K562 (cell line): ENCODE measurements around the gene SND1. TPM values are rescaled to one million over a fixed set of nuclear protein-coding genes. Genes with fewer than 3 reads are reported as not detected.

Source experiments
- MCM2 ChIP-seq: fragments of 450-650 bp; IDR thresholded peaks from 2 replicates; pipeline ENCODE4 v1.6.1; 2017; ENCODE audit warnings: low read depth, mild to moderate bottlenecking
- PCBP2 ChIP-seq: fragments of 200-400 bp; formaldehyde crosslinking; IDR thresholded peaks from 2 replicates; pipeline ENCODE4 v1.6.1; 2018; ENCODE audit warnings: low read length, low read depth, mild to moderate bottlenecking, moderate library complexity; ENCODE audit not compliant: poor library complexity, severe bottlenecking
- PHF21A ChIP-seq: fragments of 450-650 bp; IDR thresholded peaks from 2 replicates; pipeline ENCODE4 v1.6.1; 2017; ENCODE audit warnings: low read depth, borderline replicate concordance
- SMAD4 ChIP-seq: fragments of 250-450 bp; sonication (Bioruptor Pico); conservative IDR thresholded peaks from 2 replicates; pipeline ENCODE4 v1.8.0; 2021; ENCODE audit warnings: inconsistent platforms, mild to moderate bottlenecking, moderate library complexity
- polyA plus RNA-seq, 8 experiments: library from polyadenylated mRNA; depleted of rRNA in 4 of 8; stranded (reverse) in 5 of 8; unstranded in 3 of 8; fragments of >200 nt; fragmentation: Nextera tagmentation in 2 of 8; fragmentation: Illumina TruSeq in 1 of 8; extraction: Ambion mirVana in 2 of 8; extraction: Trizol in 1 of 8; gene quantifications; 2 replicates each; pipeline versions ENCODE4 v1.2.1 to v1.2.3, GENCODE V29; 2011 to 2014; ENCODE audit warnings: inconsistent platforms in 1 of 8, missing spikeins in 1 of 8
- total RNA-seq, 7 experiments: library from RNA; depleted of rRNA in 6 of 7; stranded (reverse); fragments of >200 nt in 6 of 7; fragmentation: Illumina TruSeq in 2 of 7; extraction: Trizol in 2 of 7; gene quantifications; 2 replicates each; pipeline versions ENCODE4 v1.2.1 to v1.2.3, GENCODE V29; 2011 to 2021; ENCODE audit warnings: low replicate concordance in 1 of 7
- TF ChIP-seq, protein P1 (sequence below), 2 experiments: fragments of 450-650 bp; IDR thresholded peaks; 2 replicates each; pipeline ENCODE4 v1.6.1; 2016; ENCODE audit warnings: mild to moderate bottlenecking in 2 of 2, borderline replicate concordance in 1 of 2, low read depth in 1 of 2, moderate library complexity in 1 of 2
- TF ChIP-seq, protein P2 (sequence below), 2 experiments: fragments of 450-650 bp; IDR thresholded peaks; 2 replicates each; pipeline ENCODE4 v1.6.1; 2016
- TF ChIP-seq, protein P3 (sequence below): fragments of 250-450 bp; sonication (Bioruptor Pico); IDR thresholded peaks from 2 replicates; pipeline ENCODE4 v1.4.0; 2020; ENCODE audit warnings: mild to moderate bottlenecking, moderate library complexity, borderline replicate concordance
- TF ChIP-seq, protein P4 (sequence below): sonication (generic); formaldehyde crosslinking; IDR thresholded peaks from 2 replicates; pipeline ENCODE4 v1.4.0; 2020; ENCODE audit warnings: mild to moderate bottlenecking, missing genetic modification reagents

SND1 gene
- total and polyA plus RNA-seq, 9 of the 15 experiments (the other 6 are each of a cell fraction or from before 2014, with no cell fraction given), result 46.5 to 307 (median 191) TPM

DNA sequence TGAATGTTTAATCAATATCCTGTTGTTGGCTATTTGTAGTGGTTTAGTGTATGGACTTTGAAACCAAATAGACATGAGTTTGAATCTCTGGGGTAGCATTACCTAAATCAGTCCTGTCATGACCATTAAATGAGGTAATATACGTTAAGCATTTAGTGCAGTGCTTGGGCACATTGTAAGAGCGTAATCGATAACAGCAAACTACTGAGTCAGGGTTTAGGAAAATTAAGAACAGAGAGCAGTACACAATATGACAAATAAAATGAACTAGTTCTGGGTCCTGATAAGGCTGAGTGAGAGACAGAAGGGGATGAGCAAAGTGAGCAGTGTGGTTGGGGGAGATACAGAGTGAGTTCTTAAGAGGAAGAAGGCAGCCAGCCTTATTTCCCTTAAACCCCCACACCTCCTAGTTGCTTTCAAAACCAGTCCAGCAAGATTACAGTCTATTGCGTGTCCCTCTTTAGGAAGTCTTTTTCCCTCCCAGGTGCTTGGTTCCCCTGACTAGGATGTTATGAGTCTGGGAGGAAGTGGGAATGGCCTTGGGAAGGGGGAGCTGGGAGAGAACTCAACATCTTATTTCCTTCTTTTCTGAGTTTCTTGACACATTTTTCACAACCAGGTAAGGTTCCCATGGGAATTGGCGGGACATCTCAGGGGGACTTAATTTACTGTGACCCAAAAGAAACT lies 171.0 kb downstream of the SND1 start (continued):
- TF ChIP-seq, protein P1, sequence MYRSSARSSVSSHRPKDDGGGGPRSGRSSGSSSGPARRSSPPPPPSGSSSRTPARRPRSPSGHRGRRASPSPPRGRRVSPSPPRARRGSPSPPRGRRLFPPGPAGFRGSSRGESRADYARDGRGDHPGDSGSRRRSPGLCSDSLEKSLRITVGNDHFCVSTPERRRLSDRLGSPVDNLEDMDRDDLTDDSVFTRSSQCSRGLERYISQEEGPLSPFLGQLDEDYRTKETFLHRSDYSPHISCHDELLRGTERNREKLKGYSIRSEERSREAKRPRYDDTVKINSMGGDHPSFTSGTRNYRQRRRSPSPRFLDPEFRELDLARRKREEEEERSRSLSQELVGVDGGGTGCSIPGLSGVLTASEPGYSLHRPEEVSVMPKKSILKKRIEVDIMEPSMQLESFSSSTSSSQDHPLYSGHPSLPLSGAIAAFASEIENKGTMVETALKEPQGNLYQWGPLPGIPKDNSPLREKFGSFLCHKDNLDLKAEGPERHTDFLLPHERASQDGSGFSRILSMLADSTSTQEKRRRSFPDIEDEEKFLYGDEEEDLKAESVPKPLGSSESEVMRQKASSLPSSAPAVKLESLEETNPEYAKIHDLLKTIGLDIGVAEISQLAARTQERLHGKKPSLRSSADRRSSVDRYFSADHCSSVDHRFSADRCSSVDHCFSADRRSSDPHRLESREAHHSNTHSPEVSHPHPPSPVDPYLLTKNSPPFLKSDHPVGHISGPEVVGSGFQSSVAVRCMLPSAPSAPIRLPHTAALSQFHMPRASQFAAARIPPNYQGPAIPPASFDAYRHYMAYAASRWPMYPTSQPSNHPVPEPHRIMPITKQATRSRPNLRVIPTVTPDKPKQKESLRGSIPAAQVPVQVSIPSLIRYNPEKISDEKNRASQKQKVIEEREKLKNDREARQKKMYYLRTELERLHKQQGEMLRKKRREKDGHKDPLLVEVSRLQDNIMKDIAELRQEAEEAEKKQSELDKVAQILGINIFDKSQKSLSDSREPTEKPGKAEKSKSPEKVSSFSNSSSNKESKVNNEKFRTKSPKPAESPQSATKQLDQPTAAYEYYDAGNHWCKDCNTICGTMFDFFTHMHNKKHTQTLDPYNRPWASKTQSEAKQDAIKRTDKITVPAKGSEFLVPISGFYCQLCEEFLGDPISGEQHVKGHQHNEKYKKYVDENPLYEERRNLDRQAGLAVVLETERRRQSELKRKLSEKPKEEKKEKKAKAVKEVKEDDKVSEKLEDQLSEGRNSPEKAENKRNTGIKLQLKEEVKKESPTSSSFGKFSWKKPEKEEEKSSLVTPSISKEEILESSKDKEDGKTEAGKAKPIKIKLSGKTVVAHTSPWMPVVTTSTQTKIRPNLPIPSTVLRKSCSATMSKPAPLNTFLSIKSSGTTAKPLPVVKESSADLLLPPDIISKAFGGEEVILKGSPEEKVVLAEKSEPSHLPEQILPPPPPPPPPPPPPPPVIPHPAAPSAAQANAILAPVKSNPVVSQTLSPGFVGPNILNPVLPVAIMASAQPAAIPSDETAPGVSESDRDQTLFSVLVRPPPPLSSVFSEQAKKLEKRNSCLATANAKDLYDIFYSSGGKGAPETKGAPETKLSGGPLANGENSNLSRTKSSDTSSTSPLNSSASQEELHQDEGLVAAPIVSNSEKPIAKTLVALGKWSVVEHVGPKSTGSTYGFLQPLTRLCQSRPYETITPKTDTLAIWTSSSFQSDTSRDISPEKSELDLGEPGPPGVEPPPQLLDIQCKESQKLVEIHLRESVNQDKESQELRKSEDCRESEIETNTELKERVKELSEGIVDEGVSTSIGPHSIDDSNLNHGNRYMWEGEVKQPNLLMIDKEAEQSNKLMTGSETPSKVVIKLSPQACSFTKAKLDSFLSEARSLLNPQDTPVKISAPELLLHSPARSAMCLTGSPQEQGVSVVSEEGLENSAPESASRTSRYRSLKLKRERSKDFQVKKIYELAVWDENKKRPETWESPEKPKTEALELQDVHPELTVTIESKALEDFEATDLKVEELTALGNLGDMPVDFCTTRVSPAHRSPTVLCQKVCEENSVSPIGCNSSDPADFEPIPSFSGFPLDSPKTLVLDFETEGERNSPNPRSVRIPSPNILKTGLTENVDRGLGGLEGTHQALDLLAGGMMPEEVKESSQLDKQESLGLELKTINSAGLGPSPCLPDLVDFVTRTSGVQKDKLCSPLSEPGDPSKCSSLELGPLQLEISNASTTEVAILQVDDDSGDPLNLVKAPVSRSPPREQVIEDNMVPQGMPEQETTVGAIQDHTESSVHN (IDR thresholded peaks at IDR 0.05; ENCODE audit: borderline replicate concordance in 1 of 2, low read depth in 1 of 2), result no peak; a peak in 2 of 4 replicates
- no peak for TF ChIP-seq MCM2
- TF ChIP-seq, protein P2, sequence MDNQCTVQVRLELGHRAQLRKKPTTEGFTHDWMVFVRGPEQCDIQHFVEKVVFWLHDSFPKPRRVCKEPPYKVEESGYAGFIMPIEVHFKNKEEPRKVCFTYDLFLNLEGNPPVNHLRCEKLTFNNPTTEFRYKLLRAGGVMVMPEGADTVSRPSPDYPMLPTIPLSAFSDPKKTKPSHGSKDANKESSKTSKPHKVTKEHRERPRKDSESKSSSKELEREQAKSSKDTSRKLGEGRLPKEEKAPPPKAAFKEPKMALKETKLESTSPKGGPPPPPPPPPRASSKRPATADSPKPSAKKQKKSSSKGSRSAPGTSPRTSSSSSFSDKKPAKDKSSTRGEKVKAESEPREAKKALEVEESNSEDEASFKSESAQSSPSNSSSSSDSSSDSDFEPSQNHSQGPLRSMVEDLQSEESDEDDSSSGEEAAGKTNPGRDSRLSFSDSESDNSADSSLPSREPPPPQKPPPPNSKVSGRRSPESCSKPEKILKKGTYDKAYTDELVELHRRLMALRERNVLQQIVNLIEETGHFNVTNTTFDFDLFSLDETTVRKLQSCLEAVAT (IDR thresholded peaks at IDR 0.05), result no peak
- TF ChIP-seq PHF21A, result no peak
- no peak for TF ChIP-seq PCBP2
- TF ChIP-seq SMAD4, result peak; percentile 71; the same call in 1 of the 2 replicates
- TF ChIP-seq, protein P3, sequence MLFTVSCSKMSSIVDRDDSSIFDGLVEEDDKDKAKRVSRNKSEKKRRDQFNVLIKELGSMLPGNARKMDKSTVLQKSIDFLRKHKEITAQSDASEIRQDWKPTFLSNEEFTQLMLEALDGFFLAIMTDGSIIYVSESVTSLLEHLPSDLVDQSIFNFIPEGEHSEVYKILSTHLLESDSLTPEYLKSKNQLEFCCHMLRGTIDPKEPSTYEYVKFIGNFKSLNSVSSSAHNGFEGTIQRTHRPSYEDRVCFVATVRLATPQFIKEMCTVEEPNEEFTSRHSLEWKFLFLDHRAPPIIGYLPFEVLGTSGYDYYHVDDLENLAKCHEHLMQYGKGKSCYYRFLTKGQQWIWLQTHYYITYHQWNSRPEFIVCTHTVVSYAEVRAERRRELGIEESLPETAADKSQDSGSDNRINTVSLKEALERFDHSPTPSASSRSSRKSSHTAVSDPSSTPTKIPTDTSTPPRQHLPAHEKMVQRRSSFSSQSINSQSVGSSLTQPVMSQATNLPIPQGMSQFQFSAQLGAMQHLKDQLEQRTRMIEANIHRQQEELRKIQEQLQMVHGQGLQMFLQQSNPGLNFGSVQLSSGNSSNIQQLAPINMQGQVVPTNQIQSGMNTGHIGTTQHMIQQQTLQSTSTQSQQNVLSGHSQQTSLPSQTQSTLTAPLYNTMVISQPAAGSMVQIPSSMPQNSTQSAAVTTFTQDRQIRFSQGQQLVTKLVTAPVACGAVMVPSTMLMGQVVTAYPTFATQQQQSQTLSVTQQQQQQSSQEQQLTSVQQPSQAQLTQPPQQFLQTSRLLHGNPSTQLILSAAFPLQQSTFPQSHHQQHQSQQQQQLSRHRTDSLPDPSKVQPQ (CRISPR knock-in tag), result no peak
- TF ChIP-seq, protein P4, sequence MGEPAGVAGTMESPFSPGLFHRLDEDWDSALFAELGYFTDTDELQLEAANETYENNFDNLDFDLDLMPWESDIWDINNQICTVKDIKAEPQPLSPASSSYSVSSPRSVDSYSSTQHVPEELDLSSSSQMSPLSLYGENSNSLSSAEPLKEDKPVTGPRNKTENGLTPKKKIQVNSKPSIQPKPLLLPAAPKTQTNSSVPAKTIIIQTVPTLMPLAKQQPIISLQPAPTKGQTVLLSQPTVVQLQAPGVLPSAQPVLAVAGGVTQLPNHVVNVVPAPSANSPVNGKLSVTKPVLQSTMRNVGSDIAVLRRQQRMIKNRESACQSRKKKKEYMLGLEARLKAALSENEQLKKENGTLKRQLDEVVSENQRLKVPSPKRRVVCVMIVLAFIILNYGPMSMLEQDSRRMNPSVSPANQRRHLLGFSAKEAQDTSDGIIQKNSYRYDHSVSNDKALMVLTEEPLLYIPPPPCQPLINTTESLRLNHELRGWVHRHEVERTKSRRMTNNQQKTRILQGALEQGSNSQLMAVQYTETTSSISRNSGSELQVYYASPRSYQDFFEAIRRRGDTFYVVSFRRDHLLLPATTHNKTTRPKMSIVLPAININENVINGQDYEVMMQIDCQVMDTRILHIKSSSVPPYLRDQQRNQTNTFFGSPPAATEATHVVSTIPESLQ, result 0 out of 2 replicates have a peak, but pooled peaks have one; percentile 49
